Endometrial microvascular endothelial cells (primary cell): ENCODE data around the gene GOLGA2. TPM values are rescaled to one million over a fixed set of nuclear protein-coding genes. Genes with fewer than 3 reads are reported as not detected.

Source experiments
- in situ Hi-C: cut with HindIII; loops from 2 replicates; pipeline ENCODE4 v1.10.0; 2017; ENCODE audit warnings: low sequenced_read_pairs, low pct_unique_long_range_greater_than_20kb; ENCODE audit errors: inconsistent ontology term
- total RNA-seq: library from RNA; depleted of rRNA; stranded (reverse); fragments of >200 nt; gene quantifications from one replicate; pipeline ENCODE4 v1.2.3, GENCODE V29; 2015; ENCODE audit errors: inconsistent ontology term

GOLGA2 gene
- total RNA-seq, 1 donor from 2014 or later = 60.6 TPM

GRCh38 chr9:128222880-128223670 is 52.7 kb downstream of the GOLGA2 start:
- in situ Hi-C loops = no loop called here

GRCh38 chr9:128222026-128222425 is 53.8 kb downstream of the GOLGA2 start:
- in situ Hi-C loops = no loop called here

GRCh38 chr9:128219831-128220230 is 56.0 kb downstream of the GOLGA2 start:
- in situ Hi-C loops = no loop called here

GRCh38 chr9:128218518-128219389 is 57.1 kb downstream of the GOLGA2 start:
- in situ Hi-C loops = no loop called here

GRCh38 chr9:128218172-128218517 is 57.7 kb downstream of the GOLGA2 start:
- in situ Hi-C loops = no loop called here

GRCh38 chr9:128216781-128217553 is 58.8 kb downstream of the GOLGA2 start:
- in situ Hi-C loops = no loop called here

- in situ Hi-C loops = no loop called here
Measured at GRCh38 chr9:128215491-128216409, 60.1 kb downstream of the GOLGA2 start.

GRCh38 chr9:128214571-128215490 is 61.0 kb downstream of the GOLGA2 start:
- in situ Hi-C loops = no loop called here

GRCh38 chr9:128213746-128214497 is 61.9 kb downstream of the GOLGA2 start:
- in situ Hi-C loops = no loop called here

GRCh38 chr9:128211981-128212281 is 63.9 kb downstream of the GOLGA2 start:
- in situ Hi-C loops = no loop called here

- in situ Hi-C loops = no loop called here
Measured at GRCh38 chr9:128211186-128211980, 64.4 kb downstream of the GOLGA2 start.

GRCh38 chr9:128208946-128209669 is 66.7 kb downstream of the GOLGA2 start:
- in situ Hi-C loops = no loop called here

GRCh38 chr9:128208386-128208785 is 67.4 kb downstream of the GOLGA2 start:
- in situ Hi-C loops = no loop called here

- in situ Hi-C loops = no loop called here
Measured at GRCh38 chr9:128206916-128207910, 68.6 kb downstream of the GOLGA2 start.
